PC-9 (cell line): ENCODE measurements around the gene PAM16. TPM values are rescaled to one million over a fixed set of nuclear protein-coding genes. Genes with fewer than 3 reads are reported as not detected.

Experiments
- BruUV-seq: library from RNA; stranded (reverse); fragments of 400-500 nt; replicated peaks from 2 replicates; lab custom pipeline; 2021; lab: Mats Ljungman, UMichigan
- CTCF ChIA-PET: fragments of 300-600 bp; sonication (Branson Sonifier 250); formaldehyde crosslinking; loops from one replicate; lab custom pipeline; 2022; ENCODE audit warnings: antibody characterized with exemption; lab: Charles Lee
- POLR2A ChIA-PET: fragments of 300-600 bp; sonication (Branson Sonifier 250); formaldehyde crosslinking; loops from one replicate; lab custom pipeline; 2022; ENCODE audit warnings: antibody characterized with exemption; ENCODE audit not compliant: unreplicated experiment; lab: Charles Lee
- DNase-seq, 2 experiments: peaks; one replicate each; pipeline versions ENCODE4 v3.0.0 to v3.0.0-alpha.2; 2015 to 2022; ENCODE audit warnings: mixed read lengths in 1 of 2
- H2AFZ ChIP-seq: fragments of 200-600 bp; sonication (generic); 2 replicates; pipeline ENCODE4 v1.8.1; 2017; ENCODE audit warnings: antibody characterized with exemption
- H3F3A ChIP-seq: fragments of 200-600 bp; sonication (generic); 2 replicates; pipeline ENCODE4 v1.8.1; 2017; ENCODE audit warnings: antibody characterized with exemption, mild to moderate bottlenecking, low read depth; ENCODE audit not compliant: insufficient read depth
- H3K27ac ChIP-seq: fragments of 200-600 bp; sonication (generic); 2 replicates; pipeline ENCODE4 v1.6.1; 2016; ENCODE audit warnings: mixed run types
- H3K27me3 ChIP-seq: fragments of 200-600 bp; sonication (generic); 2 replicates; pipeline ENCODE4 v1.6.1; 2016; ENCODE audit warnings: low read depth, mixed run types; ENCODE audit not compliant: insufficient read depth
- H3K36me3 ChIP-seq: fragments of 200-600 bp; sonication (generic); 2 replicates; pipeline ENCODE4 v1.6.1; 2016; ENCODE audit warnings: low read depth, mixed run types
- H3K4me1 ChIP-seq: fragments of 200-600 bp; sonication (generic); replicated peaks from 2 replicates; pipeline ENCODE4 v1.6.1; 2016; ENCODE audit warnings: mixed run types; ENCODE audit not compliant: insufficient read depth
- H3K4me2 ChIP-seq: fragments of 200-600 bp; sonication (generic); 2 replicates; pipeline ENCODE4 v1.6.1; 2017; ENCODE audit warnings: mixed run types
- H3K4me3 ChIP-seq: fragments of 200-600 bp; sonication (generic); 2 replicates; pipeline ENCODE4 v1.6.1; 2016; ENCODE audit warnings: mixed run types
- H3K79me2 ChIP-seq: fragments of 200-600 bp; sonication (generic); 2 replicates; pipeline ENCODE4 v1.6.1; 2017; ENCODE audit warnings: low read depth, mixed run types
- H3K9me2 ChIP-seq: fragments of 200-600 bp; sonication (generic); 2 replicates; pipeline ENCODE4 v1.8.1; 2017; ENCODE audit warnings: mild to moderate bottlenecking; ENCODE audit not compliant: insufficient read depth
- H3K9me3 ChIP-seq: fragments of 200-600 bp; sonication (generic); 2 replicates; pipeline ENCODE4 v1.8.1; 2016; ENCODE audit warnings: low read depth; ENCODE audit not compliant: insufficient read depth
- H4K20me1 ChIP-seq: fragments of 200-600 bp; sonication (generic); 2 replicates; pipeline ENCODE4 v1.8.1; 2017; ENCODE audit not compliant: insufficient read depth
- EZH2 ChIP-seq: fragments of 200-600 bp; sonication (generic); IDR thresholded peaks from 2 replicates; pipeline ENCODE4 v1.8.0; 2017; ENCODE audit warnings: antibody characterized with exemption, low read depth
- intact Hi-C: fragments of 100-400 bp; cut with micrococcal nuclease; formaldehyde crosslinking; loops from one replicate; pipeline ENCODE4 v1.10.0; 2022; ENCODE audit not compliant: unreplicated experiment
- total RNA-seq: library from RNA; stranded (reverse); gene quantifications from 2 replicates; pipeline ENCODE4 v1.2.3, GENCODE V29; 2021
- TF ChIP-seq, protein P1 (sequence below): fragments of 200-600 bp; sonication (generic); conservative IDR thresholded peaks from 2 replicates; pipeline ENCODE4 v1.6.1; 2017; ENCODE audit warnings: mixed run types, antibody characterized with exemption, mild to moderate bottlenecking, moderate library complexity

The PAM16 gene
- total RNA-seq, 1 experiment from 2014 or later: 95.9 TPM

DNA sequence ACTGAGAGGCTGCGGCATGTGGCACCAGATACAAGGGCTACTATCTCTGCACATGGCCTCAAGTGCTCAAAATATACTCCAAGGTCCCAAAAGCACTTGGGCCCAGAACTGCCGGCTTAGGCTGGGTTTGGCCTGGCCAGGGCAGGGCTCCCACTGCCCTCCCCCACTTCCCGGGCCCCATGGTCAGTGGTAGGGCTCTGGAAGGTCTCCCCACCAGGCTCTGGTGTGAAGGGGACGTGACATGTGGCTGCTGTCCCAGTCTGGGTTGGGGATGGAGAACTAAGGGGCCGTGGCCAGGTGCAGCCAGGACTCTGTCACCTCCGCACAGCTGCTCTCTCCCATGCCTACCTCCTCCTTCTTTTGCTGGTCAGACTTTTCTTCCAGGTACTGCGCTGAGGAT is 5.7 kb upstream of the PAM16 start:
- BruUV-seq: no TSS peak
- H2AFZ ChIP-seq: no peak overlapping the region
- H3K27me3 ChIP-seq: no peaks in the 10 kb centered on the region
- no peaks in the 10 kb centered on the region for H3K9me3 ChIP-seq
- ChIA-PET POLR2A (no interaction called here), CTCF (no interaction called here)
- H3F3A ChIP-seq: peaks cover 17% of the 10 kb centered on the region; the same call in 1 of the 2 replicates
- no peaks in the 10 kb centered on the region for H3K36me3 ChIP-seq
- H3K4me1 ChIP-seq: peaks cover 18% of the 10 kb centered on the region
- H3K9me2 ChIP-seq: no peaks in the 10 kb centered on the region
- no peak overlapping the region for H3K4me2 ChIP-seq
- no peak overlapping the region for H3K27ac ChIP-seq
- DNase-seq: no peak
- H4K20me1 ChIP-seq: no peaks in the 10 kb centered on the region
- TF ChIP-seq, protein P1, sequence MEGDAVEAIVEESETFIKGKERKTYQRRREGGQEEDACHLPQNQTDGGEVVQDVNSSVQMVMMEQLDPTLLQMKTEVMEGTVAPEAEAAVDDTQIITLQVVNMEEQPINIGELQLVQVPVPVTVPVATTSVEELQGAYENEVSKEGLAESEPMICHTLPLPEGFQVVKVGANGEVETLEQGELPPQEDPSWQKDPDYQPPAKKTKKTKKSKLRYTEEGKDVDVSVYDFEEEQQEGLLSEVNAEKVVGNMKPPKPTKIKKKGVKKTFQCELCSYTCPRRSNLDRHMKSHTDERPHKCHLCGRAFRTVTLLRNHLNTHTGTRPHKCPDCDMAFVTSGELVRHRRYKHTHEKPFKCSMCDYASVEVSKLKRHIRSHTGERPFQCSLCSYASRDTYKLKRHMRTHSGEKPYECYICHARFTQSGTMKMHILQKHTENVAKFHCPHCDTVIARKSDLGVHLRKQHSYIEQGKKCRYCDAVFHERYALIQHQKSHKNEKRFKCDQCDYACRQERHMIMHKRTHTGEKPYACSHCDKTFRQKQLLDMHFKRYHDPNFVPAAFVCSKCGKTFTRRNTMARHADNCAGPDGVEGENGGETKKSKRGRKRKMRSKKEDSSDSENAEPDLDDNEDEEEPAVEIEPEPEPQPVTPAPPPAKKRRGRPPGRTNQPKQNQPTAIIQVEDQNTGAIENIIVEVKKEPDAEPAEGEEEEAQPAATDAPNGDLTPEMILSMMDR: no peak
- TF ChIP-seq EZH2: no peak
- intact Hi-C loops: no loop called here
- H3K79me2 ChIP-seq: no peaks in the 10 kb centered on the region
- no peak overlapping the region for H3K4me3 ChIP-seq

DNA sequence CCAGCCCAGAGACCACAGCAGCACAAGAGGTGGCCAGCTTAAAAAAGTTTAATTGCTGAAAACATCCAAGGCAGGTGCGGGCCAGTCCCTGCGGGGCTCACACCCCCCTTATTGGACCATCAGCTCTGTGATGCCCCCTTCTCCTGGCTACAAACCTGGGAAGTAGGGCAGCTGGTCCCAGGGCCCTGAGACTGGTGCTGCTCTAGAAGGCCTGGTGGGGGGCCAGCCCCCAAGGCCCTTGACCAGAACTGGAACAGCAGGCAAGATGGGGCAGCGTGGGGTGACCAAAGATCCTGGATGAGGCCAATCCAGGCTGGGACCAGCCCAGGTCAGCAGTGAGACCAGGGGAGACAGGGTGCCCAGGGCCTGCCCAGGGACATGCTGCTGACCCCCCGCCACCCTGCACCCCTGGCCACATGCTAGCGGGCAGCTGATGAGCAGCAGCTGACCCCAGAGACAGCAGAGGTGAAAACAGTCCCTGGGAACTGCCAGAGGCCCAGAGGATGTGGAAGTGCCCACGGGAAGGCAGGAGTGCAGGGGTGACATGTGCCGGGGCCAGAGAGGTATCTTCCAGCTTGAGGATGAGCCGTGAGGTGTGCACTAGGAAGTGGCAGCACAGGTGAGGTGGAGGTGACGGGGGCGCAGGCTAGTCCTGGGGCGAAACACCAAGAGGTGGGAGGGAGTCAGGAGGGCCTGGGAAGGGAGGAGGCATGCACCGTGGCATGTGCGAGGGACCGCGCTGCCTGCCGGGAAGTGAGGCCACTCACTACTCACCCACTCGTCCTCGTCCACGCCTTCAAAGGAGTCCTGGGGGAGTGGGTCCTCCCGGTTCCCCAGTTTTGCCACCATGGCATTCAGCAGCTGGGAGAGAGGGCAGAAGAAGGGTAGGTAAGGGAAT is 3.6 kb upstream of the PAM16 start:
- Histone ChIP-seq H3K9me2 (no peaks in the 10 kb centered on the region), H3K4me3 (no peak overlapping the region), H3K79me2 (peaks cover 12% of the 10 kb centered on the region), H3K9me3 (no peaks in the 10 kb centered on the region), H3K27me3 (no peaks in the 10 kb centered on the region), H3K4me1 (peaks cover 29% of the 10 kb centered on the region), H3F3A (peaks cover 22% of the 10 kb centered on the region; the same call in 1 of the 2 replicates), H3K36me3 (no peaks in the 10 kb centered on the region), H4K20me1 (peaks cover 3% of the 10 kb centered on the region), H3K27ac (no peak overlapping the region), H2AFZ (no peak overlapping the region), H3K4me2 (no peak overlapping the region)
- CTCF ChIA-PET: no interaction called here
- BruUV-seq: no TSS peak
- no peak for TF ChIP-seq EZH2
- TF ChIP-seq, protein P1: no peak
- POLR2A ChIA-PET: interaction anchor here (0.5 kb wide), 1 partner anchor 66 kb away, joined by 6 read pairs; no protein-coding TSS in a partner anchor
- intact Hi-C loops: no loop called here
- DNase-seq: no peak

DNA sequence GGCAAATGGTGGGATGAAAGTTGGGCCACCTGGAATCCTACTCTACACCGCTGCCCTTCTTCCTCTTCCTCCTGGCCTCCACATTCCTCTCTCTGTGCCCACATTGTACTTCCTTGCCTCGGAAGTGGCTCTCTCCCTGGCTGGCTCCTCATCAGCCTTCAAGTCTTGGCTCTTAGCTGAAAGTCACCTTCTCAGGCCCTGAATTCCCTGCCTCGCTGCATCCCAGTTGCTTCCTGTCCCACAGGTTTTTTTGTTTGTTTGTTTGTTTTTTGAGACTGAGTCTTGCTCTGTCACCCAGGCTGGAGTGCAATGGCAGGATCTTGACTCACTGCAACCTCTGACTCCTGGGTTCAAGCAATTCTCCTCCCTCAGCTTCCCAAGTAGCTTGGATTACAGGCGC is 2.6 kb upstream of the PAM16 start:
- TF ChIP-seq, protein P1: no peak
- no peak for TF ChIP-seq EZH2
- Histone ChIP-seq H3K4me1 (peaks cover 32% of the 10 kb centered on the region), H4K20me1 (peaks cover 12% of the 10 kb centered on the region), H3K4me2 (peak overlapping the region; percentile 17; the same call in 1 of the 2 replicates), H3K9me3 (no peaks in the 10 kb centered on the region), H3K27me3 (no peaks in the 10 kb centered on the region), H3K36me3 (no peaks in the 10 kb centered on the region), H2AFZ (no peak overlapping the region), H3K27ac (peak overlapping the region; percentile 29; the same call in 1 of the 2 replicates), H3F3A (peaks cover 22% of the 10 kb centered on the region; the same call in 1 of the 2 replicates), H3K4me3 (no peak overlapping the region), H3K79me2 (peaks cover 23% of the 10 kb centered on the region), H3K9me2 (no peaks in the 10 kb centered on the region)
- BruUV-seq: no TSS peak
- peak in 1 of 2 experiments; percentile 61 for DNase-seq
- ChIA-PET CTCF (no interaction called here), POLR2A (no interaction called here)
- intact Hi-C loops: no loop called here
